ENCODE measurements around the gene XPR1. TPM values are rescaled to one million over a fixed set of nuclear protein-coding genes. Genes with fewer than 3 reads are reported as not detected.

The XPR1 gene
- total and polyA plus RNA-seq, 2 of the 8 experiments (the other 6 are each of a cell fraction or from before 2014, with no cell fraction given): 28.6 to 43.9 TPM

- TF ChIP-seq, protein P1, sequence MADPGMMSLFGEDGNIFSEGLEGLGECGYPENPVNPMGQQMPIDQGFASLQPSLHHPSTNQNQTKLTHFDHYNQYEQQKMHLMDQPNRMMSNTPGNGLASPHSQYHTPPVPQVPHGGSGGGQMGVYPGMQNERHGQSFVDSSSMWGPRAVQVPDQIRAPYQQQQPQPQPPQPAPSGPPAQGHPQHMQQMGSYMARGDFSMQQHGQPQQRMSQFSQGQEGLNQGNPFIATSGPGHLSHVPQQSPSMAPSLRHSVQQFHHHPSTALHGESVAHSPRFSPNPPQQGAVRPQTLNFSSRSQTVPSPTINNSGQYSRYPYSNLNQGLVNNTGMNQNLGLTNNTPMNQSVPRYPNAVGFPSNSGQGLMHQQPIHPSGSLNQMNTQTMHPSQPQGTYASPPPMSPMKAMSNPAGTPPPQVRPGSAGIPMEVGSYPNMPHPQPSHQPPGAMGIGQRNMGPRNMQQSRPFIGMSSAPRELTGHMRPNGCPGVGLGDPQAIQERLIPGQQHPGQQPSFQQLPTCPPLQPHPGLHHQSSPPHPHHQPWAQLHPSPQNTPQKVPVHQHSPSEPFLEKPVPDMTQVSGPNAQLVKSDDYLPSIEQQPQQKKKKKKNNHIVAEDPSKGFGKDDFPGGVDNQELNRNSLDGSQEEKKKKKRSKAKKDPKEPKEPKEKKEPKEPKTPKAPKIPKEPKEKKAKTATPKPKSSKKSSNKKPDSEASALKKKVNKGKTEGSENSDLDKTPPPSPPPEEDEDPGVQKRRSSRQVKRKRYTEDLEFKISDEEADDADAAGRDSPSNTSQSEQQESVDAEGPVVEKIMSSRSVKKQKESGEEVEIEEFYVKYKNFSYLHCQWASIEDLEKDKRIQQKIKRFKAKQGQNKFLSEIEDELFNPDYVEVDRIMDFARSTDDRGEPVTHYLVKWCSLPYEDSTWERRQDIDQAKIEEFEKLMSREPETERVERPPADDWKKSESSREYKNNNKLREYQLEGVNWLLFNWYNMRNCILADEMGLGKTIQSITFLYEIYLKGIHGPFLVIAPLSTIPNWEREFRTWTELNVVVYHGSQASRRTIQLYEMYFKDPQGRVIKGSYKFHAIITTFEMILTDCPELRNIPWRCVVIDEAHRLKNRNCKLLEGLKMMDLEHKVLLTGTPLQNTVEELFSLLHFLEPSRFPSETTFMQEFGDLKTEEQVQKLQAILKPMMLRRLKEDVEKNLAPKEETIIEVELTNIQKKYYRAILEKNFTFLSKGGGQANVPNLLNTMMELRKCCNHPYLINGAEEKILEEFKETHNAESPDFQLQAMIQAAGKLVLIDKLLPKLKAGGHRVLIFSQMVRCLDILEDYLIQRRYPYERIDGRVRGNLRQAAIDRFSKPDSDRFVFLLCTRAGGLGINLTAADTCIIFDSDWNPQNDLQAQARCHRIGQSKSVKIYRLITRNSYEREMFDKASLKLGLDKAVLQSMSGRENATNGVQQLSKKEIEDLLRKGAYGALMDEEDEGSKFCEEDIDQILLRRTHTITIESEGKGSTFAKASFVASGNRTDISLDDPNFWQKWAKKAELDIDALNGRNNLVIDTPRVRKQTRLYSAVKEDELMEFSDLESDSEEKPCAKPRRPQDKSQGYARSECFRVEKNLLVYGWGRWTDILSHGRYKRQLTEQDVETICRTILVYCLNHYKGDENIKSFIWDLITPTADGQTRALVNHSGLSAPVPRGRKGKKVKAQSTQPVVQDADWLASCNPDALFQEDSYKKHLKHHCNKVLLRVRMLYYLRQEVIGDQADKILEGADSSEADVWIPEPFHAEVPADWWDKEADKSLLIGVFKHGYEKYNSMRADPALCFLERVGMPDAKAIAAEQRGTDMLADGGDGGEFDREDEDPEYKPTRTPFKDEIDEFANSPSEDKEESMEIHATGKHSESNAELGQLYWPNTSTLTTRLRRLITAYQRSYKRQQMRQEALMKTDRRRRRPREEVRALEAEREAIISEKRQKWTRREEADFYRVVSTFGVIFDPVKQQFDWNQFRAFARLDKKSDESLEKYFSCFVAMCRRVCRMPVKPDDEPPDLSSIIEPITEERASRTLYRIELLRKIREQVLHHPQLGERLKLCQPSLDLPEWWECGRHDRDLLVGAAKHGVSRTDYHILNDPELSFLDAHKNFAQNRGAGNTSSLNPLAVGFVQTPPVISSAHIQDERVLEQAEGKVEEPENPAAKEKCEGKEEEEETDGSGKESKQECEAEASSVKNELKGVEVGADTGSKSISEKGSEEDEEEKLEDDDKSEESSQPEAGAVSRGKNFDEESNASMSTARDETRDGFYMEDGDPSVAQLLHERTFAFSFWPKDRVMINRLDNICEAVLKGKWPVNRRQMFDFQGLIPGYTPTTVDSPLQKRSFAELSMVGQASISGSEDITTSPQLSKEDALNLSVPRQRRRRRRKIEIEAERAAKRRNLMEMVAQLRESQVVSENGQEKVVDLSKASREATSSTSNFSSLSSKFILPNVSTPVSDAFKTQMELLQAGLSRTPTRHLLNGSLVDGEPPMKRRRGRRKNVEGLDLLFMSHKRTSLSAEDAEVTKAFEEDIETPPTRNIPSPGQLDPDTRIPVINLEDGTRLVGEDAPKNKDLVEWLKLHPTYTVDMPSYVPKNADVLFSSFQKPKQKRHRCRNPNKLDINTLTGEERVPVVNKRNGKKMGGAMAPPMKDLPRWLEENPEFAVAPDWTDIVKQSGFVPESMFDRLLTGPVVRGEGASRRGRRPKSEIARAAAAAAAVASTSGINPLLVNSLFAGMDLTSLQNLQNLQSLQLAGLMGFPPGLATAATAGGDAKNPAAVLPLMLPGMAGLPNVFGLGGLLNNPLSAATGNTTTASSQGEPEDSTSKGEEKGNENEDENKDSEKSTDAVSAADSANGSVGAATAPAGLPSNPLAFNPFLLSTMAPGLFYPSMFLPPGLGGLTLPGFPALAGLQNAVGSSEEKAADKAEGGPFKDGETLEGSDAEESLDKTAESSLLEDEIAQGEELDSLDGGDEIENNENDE (IDR thresholded peaks at IDR 0.05; ENCODE audit: insufficient replicate concordance, low read length): no peak
These were observed 25.7 kb upstream of the XPR1 start (continued) for GRCh38 chr1:180606155-180606554.

Measured in H1 (cell line).